ENCODE results near the gene KMT2B.

- TF ChIP-seq CTCF (IDR thresholded peaks at IDR 0.05) (no peak), EZH2 (IDR thresholded peaks at IDR 0.05) (no peak), EZH2phosphoT487 (IDR thresholded peaks at IDR 0.05) (no peak)
Measured at GRCh38 chr19:35764432-35765315, 46.9 kb downstream of the KMT2B start.
